ENCODE measurements around the gene GIGYF2. TPM values are rescaled to one million over a fixed set of nuclear protein-coding genes. Genes with fewer than 3 reads are reported as not detected.
"Not testable (repeated sequence)": the region's sequence is repeated elsewhere in the genome, so short reads cannot be mapped to it uniquely, and the experiment has no call there.

The GIGYF2 gene
- total and polyA plus RNA-seq, 9 donors, result 22.1 to 83.6 (median 68.4) TPM

GRCh38 chr2:232843834-232844233, 146.7 kb downstream of the GIGYF2 start:
- TF ChIP-seq POLR2A (IDR thresholded peaks at IDR 0.05) (no peak), CTCF (IDR thresholded peaks at IDR 0.05) (no peak), EP300 (IDR thresholded peaks at IDR 0.05) (no peak)
- intact Hi-C loops (cut with DNase I), result no loop called here
- H3K27ac ChIP-seq, result no peak overlapping the region
- H3K4me3 ChIP-seq, result no peak overlapping the region
- H3K27me3 ChIP-seq, result no peaks in the 10 kb centered on the region
- no peaks in the 10 kb centered on the region for H3K4me1 ChIP-seq (ENCODE audit: insufficient read depth)
- H3K9me3 ChIP-seq, result no peaks in the 10 kb centered on the region
- H3K36me3 ChIP-seq, result no peaks in the 10 kb centered on the region
- no peak for DNase-seq
- WGBS, 3 donors, result 25 to 54% (median 27%) methylated on average over 3 of the region's 3 CpGs

- Histone ChIP-seq H3K27ac (no peak overlapping the region), H3K36me3 (no peaks in the 10 kb centered on the region), H3K4me3 (no peak overlapping the region), H3K4me1 (ENCODE audit: insufficient read depth) (no peaks in the 10 kb centered on the region), H3K27me3 (no peaks in the 10 kb centered on the region), H3K9me3 (no peaks in the 10 kb centered on the region)
- DNase-seq, result no peak
- no peak for TF ChIP-seq CTCF (IDR thresholded peaks at IDR 0.05)
- TF ChIP-seq POLR2A (IDR thresholded peaks at IDR 0.05), result no peak
- no peak for TF ChIP-seq EP300 (IDR thresholded peaks at IDR 0.05)
- intact Hi-C loops (cut with DNase I), result no loop called here
Measured at GRCh38 chr2:232846055-232846454, 148.9 kb downstream of the GIGYF2 start.

GRCh38 chr2:232850039-232850438, 152.9 kb downstream of the GIGYF2 start:
- H3K4me1 ChIP-seq (ENCODE audit: insufficient read depth), result no peaks in the 10 kb centered on the region
- WGBS, 3 donors, result 46 to 62% (median 60%) methylated on average over 3 of the region's 3 CpGs
- intact Hi-C loops (cut with DNase I), result loop anchor here in 1 of 4 donors (5.0 kb wide), 1 partner anchor 402 kb away; the partner anchor contains the start of gene ATG16L1
- no peak for DNase-seq
- H3K4me3 ChIP-seq, result no peak overlapping the region
- no peaks in the 10 kb centered on the region for H3K36me3 ChIP-seq
- H3K9me3 ChIP-seq, result no peaks in the 10 kb centered on the region
- H3K27me3 ChIP-seq, result no peaks in the 10 kb centered on the region
- TF ChIP-seq POLR2A (IDR thresholded peaks at IDR 0.05) (no peak), CTCF (IDR thresholded peaks at IDR 0.05) (no peak), EP300 (IDR thresholded peaks at IDR 0.05) (no peak)
- no peak overlapping the region for H3K27ac ChIP-seq

GRCh38 chr2:232852081-232852480, 154.9 kb downstream of the GIGYF2 start:
- 91 to 94% (median 92%) methylated on average over 11 of the region's 11 CpGs for WGBS, 3 donors
- not testable (repeated sequence) for DNase-seq; H3K27me3 ChIP-seq; H3K36me3 ChIP-seq; H3K4me3 ChIP-seq; H3K4me1 ChIP-seq (ENCODE audit: insufficient read depth); H3K9me3 ChIP-seq; H3K27ac ChIP-seq
- intact Hi-C loops (cut with DNase I), result loop anchor here in 1 of 4 donors (5.0 kb wide), 1 partner anchor 400 kb away; the partner anchor contains the start of gene ATG16L1

GRCh38 chr2:232852676-232853075, 155.5 kb downstream of the GIGYF2 start:
- H3K36me3 ChIP-seq, result no peaks in the 10 kb centered on the region
- no peak overlapping the region for H3K27ac ChIP-seq
- intact Hi-C loops (cut with DNase I), result loop anchor here in 1 of 4 donors (5.0 kb wide), 1 partner anchor 400 kb away; the partner anchor contains the start of gene ATG16L1
- H3K4me1 ChIP-seq (ENCODE audit: insufficient read depth), result no peaks in the 10 kb centered on the region
- no peak for TF ChIP-seq POLR2A (IDR thresholded peaks at IDR 0.05)
- no peak for TF ChIP-seq EP300 (IDR thresholded peaks at IDR 0.05)
- no peak for TF ChIP-seq CTCF (IDR thresholded peaks at IDR 0.05)
- H3K4me3 ChIP-seq, result no peak overlapping the region
- H3K27me3 ChIP-seq, result no peaks in the 10 kb centered on the region
- 51 to 58% (median 58%) methylated on average over 2 of the region's 2 CpGs for WGBS, 3 donors
- DNase-seq, result no peak
- no peaks in the 10 kb centered on the region for H3K9me3 ChIP-seq
